ENCODE results near the gene TEX22. TPM values are rescaled to one million over a fixed set of nuclear protein-coding genes. Genes with fewer than 3 reads are reported as not detected.

Gene TEX22
- total and polyA plus RNA-seq, 4 donors, result 0.02 to 0.14 (median 0.08) TPM; not detected in 1

DNA sequence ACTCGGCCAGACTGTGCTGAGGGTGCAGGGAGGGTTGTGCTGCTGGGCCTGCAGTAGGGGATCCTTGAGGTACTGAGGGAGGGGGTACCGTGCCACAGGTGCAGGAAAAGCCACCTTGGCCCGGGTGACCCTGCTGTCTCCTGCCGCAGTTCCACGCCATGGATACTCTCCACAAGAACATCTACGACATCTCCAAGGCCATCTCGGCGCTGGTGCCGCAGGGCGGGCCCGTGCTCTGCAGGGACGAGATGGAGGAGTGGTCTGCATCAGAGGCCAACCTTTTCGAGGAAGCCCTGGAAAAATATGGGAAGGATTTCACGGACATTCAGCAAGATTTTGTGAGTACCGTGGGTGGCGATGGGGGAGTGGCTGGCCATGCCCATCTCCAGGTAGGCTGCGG, 62.3 kb downstream of the TEX22 start:
- Histone ChIP-seq H3K4me3 (ENCODE audit: low read depth in 1 of 3, low read length in 3 of 3) (no peak overlapping the region), H3K27ac (ENCODE audit: low read depth in 1 of 2, low read length in 2 of 2) (no peak overlapping the region), H3K4me1 (ENCODE audit: control insufficient read depth in 4 of 4, insufficient read depth in 4 of 4, low read length in 3 of 4) (no peaks in the 10 kb centered on the region), H3K9ac (ENCODE audit: low read depth in 1 of 2, low read length in 2 of 2) (no peak overlapping the region), H3K9me3 (ENCODE audit: control insufficient read depth in 4 of 4, low read length in 3 of 4) (no peaks in the 10 kb centered on the region), H3K27me3 (ENCODE audit: control insufficient read depth in 4 of 4, insufficient read depth in 4 of 4, low read length in 3 of 4) (no peaks in the 10 kb centered on the region), H3K36me3 (ENCODE audit: control insufficient read depth in 4 of 4, insufficient read depth in 3 of 4, low read depth in 1 of 4, low read length in 3 of 4) (peaks cover 8 to 59% (median 28%) of the 10 kb centered on the region in 4 donors)
- no peak for TF ChIP-seq TAF1 (conservative IDR thresholded peaks at IDR 0.05)
- no peak for TF ChIP-seq HNF4A (conservative IDR thresholded peaks at IDR 0.05)
- no peak for TF ChIP-seq JUND (IDR thresholded peaks at IDR 0.05)
- no peak for TF ChIP-seq NR2F2 (IDR thresholded peaks at IDR 0.05)
- no peak for TF ChIP-seq EGR1 (IDR thresholded peaks at IDR 0.05; ENCODE audit: low read depth in 2 of 2)
- TF ChIP-seq GABPA (IDR thresholded peaks at IDR 0.05 in 1 of 2, conservative IDR thresholded peaks at IDR 0.05 in 1 of 2), result no peak
- no peak for TF ChIP-seq YY1 (IDR thresholded peaks at IDR 0.05)
- TF ChIP-seq, protein P1, sequence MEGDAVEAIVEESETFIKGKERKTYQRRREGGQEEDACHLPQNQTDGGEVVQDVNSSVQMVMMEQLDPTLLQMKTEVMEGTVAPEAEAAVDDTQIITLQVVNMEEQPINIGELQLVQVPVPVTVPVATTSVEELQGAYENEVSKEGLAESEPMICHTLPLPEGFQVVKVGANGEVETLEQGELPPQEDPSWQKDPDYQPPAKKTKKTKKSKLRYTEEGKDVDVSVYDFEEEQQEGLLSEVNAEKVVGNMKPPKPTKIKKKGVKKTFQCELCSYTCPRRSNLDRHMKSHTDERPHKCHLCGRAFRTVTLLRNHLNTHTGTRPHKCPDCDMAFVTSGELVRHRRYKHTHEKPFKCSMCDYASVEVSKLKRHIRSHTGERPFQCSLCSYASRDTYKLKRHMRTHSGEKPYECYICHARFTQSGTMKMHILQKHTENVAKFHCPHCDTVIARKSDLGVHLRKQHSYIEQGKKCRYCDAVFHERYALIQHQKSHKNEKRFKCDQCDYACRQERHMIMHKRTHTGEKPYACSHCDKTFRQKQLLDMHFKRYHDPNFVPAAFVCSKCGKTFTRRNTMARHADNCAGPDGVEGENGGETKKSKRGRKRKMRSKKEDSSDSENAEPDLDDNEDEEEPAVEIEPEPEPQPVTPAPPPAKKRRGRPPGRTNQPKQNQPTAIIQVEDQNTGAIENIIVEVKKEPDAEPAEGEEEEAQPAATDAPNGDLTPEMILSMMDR (IDR thresholded peaks at IDR 0.05; ENCODE audit: low read depth, low read length, missing input control), result no peak
- TF ChIP-seq FOXA1 (IDR thresholded peaks at IDR 0.05), result no peak
- TF ChIP-seq SP1 (IDR thresholded peaks at IDR 0.05), result no peak
- TF ChIP-seq, protein P2, sequence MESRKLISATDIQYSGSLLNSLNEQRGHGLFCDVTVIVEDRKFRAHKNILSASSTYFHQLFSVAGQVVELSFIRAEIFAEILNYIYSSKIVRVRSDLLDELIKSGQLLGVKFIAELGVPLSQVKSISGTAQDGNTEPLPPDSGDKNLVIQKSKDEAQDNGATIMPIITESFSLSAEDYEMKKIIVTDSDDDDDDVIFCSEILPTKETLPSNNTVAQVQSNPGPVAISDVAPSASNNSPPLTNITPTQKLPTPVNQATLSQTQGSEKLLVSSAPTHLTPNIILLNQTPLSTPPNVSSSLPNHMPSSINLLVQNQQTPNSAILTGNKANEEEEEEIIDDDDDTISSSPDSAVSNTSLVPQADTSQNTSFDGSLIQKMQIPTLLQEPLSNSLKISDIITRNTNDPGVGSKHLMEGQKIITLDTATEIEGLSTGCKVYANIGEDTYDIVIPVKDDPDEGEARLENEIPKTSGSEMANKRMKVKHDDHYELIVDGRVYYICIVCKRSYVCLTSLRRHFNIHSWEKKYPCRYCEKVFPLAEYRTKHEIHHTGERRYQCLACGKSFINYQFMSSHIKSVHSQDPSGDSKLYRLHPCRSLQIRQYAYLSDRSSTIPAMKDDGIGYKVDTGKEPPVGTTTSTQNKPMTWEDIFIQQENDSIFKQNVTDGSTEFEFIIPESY (IDR thresholded peaks at IDR 0.05), result no peak
- no peak for TF ChIP-seq HNF4G (IDR thresholded peaks at IDR 0.05)
- TF ChIP-seq, protein P3, sequence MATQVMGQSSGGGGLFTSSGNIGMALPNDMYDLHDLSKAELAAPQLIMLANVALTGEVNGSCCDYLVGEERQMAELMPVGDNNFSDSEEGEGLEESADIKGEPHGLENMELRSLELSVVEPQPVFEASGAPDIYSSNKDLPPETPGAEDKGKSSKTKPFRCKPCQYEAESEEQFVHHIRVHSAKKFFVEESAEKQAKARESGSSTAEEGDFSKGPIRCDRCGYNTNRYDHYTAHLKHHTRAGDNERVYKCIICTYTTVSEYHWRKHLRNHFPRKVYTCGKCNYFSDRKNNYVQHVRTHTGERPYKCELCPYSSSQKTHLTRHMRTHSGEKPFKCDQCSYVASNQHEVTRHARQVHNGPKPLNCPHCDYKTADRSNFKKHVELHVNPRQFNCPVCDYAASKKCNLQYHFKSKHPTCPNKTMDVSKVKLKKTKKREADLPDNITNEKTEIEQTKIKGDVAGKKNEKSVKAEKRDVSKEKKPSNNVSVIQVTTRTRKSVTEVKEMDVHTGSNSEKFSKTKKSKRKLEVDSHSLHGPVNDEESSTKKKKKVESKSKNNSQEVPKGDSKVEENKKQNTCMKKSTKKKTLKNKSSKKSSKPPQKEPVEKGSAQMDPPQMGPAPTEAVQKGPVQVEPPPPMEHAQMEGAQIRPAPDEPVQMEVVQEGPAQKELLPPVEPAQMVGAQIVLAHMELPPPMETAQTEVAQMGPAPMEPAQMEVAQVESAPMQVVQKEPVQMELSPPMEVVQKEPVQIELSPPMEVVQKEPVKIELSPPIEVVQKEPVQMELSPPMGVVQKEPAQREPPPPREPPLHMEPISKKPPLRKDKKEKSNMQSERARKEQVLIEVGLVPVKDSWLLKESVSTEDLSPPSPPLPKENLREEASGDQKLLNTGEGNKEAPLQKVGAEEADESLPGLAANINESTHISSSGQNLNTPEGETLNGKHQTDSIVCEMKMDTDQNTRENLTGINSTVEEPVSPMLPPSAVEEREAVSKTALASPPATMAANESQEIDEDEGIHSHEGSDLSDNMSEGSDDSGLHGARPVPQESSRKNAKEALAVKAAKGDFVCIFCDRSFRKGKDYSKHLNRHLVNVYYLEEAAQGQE (IDR thresholded peaks at IDR 0.05), result no peak
- TF ChIP-seq FOXA2 (IDR thresholded peaks at IDR 0.05), result no peak
- TF ChIP-seq, protein P4, sequence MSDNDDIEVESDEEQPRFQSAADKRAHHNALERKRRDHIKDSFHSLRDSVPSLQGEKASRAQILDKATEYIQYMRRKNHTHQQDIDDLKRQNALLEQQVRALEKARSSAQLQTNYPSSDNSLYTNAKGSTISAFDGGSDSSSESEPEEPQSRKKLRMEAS (IDR thresholded peaks at IDR 0.05), result no peak
- 96% methylated on average over 17 of the region's 17 CpGs for WGBS
- no peak for DNase-seq (ENCODE audit: low spot score)

DNA sequence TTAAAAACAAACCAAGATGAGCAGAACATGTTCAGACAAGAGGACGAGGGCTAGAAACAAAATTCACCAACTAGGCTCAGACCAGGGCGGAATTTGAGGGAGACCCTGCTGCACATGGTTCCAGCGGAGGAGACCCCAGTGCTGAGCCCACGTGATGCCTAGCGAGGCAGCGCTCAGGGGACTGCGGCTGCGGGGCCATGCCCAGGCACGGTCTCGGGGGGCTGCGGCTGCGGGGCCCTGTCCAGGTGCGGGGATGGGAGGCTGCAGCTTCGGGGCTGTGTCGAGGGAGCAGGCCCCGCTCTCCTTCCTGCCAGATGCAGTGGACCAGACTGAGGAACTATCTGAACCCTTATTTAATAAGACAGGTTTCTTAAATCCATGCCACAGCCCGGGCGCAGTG, 63.6 kb downstream of the TEX22 start:
- no peak for TF ChIP-seq EGR1 (IDR thresholded peaks at IDR 0.05; ENCODE audit: low read depth in 2 of 2)
- no peak for TF ChIP-seq HNF4G (IDR thresholded peaks at IDR 0.05)
- no peak for TF ChIP-seq SP1 (IDR thresholded peaks at IDR 0.05)
- TF ChIP-seq, protein P3 (IDR thresholded peaks at IDR 0.05), result no peak
- no peak for TF ChIP-seq RXRA (IDR thresholded peaks at IDR 0.05)
- TF ChIP-seq HNF4A (conservative IDR thresholded peaks at IDR 0.05), result no peak
- TF ChIP-seq, protein P1 (IDR thresholded peaks at IDR 0.05; ENCODE audit: low read depth, low read length, missing input control), result no peak
- Histone ChIP-seq H3K27ac (ENCODE audit: low read depth in 1 of 2, low read length in 2 of 2) (no peak overlapping the region), H3K4me3 (ENCODE audit: low read depth in 1 of 3, low read length in 3 of 3) (no peak overlapping the region), H3K9me3 (ENCODE audit: control insufficient read depth in 4 of 4, low read length in 3 of 4) (no peaks in the 10 kb centered on the region), H3K36me3 (ENCODE audit: control insufficient read depth in 4 of 4, insufficient read depth in 3 of 4, low read depth in 1 of 4, low read length in 3 of 4) (peaks cover 8 to 53% (median 28%) of the 10 kb centered on the region in 4 donors), H3K9ac (ENCODE audit: low read depth in 1 of 2, low read length in 2 of 2) (no peak overlapping the region), H3K4me1 (ENCODE audit: control insufficient read depth in 4 of 4, insufficient read depth in 4 of 4, low read length in 3 of 4) (no peaks in the 10 kb centered on the region), H3K27me3 (ENCODE audit: control insufficient read depth in 4 of 4, insufficient read depth in 4 of 4, low read length in 3 of 4) (no peaks in the 10 kb centered on the region)
- DNase-seq (ENCODE audit: low spot score), result no peak
- 97% methylated on average over 18 of the region's 18 CpGs for WGBS

Data from liver (tissue), 9 donors.